ENCODE measurements around the gene SLC41A3.

DNA sequence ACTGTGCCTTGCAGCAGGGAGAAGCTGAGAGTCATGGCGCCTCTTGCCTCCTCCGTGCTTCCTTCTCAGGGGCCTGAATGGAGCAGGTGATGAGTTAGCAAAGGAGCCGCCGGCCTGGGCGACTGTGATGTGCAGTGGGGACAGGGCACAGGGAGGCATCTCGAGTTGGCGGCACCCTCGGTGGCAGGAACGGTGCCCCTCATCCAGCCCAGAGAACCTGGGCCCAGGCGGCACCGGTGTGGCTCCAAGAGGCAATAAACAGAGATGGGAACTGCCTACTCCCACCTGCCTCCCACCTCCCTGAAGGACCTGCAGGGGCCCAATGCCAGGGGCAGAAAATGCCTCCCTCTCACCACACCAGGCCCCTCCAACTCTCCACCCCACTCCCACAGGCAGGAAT is 6.2 kb downstream of the SLC41A3 start:
- TF ChIP-seq, protein P1, sequence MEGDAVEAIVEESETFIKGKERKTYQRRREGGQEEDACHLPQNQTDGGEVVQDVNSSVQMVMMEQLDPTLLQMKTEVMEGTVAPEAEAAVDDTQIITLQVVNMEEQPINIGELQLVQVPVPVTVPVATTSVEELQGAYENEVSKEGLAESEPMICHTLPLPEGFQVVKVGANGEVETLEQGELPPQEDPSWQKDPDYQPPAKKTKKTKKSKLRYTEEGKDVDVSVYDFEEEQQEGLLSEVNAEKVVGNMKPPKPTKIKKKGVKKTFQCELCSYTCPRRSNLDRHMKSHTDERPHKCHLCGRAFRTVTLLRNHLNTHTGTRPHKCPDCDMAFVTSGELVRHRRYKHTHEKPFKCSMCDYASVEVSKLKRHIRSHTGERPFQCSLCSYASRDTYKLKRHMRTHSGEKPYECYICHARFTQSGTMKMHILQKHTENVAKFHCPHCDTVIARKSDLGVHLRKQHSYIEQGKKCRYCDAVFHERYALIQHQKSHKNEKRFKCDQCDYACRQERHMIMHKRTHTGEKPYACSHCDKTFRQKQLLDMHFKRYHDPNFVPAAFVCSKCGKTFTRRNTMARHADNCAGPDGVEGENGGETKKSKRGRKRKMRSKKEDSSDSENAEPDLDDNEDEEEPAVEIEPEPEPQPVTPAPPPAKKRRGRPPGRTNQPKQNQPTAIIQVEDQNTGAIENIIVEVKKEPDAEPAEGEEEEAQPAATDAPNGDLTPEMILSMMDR (IDR thresholded peaks at IDR 0.05; ENCODE audit: low read length) = no peak
- no peak for TF ChIP-seq EZH2 (IDR thresholded peaks at IDR 0.05; ENCODE audit: borderline replicate concordance, low read length)
